Liver (tissue), 9 donors: ENCODE data around the gene HOXA5. TPM values are rescaled to one million over a fixed set of nuclear protein-coding genes. Genes with fewer than 3 reads are reported as not detected.

ENCODE experiments used
- DNase-seq: peaks from one replicate; pipeline ENCODE4 v3.0.0-alpha.2; 2017; ENCODE audit warnings: low spot score
- H3K27ac ChIP-seq, 2 donors: one replicate each; pipeline ENCODE4 v1.7.0; 2013; ENCODE audit warnings: inconsistent platforms in 2 of 2, low read length in 2 of 2, control low read depth in 1 of 2, low read depth in 1 of 2, mild to moderate bottlenecking in 1 of 2
- H3K27me3 ChIP-seq, 4 donors: one replicate each; pipeline versions ENCODE4 v1.6.1 to v1.7.0; 2013; ENCODE audit warnings: low read length in 3 of 4, inconsistent platforms in 1 of 4, mild to moderate bottlenecking in 1 of 4, moderate library complexity in 1 of 4; ENCODE audit not compliant: control insufficient read depth in 4 of 4, insufficient read depth in 4 of 4
- H3K36me3 ChIP-seq, 4 donors: one replicate each; pipeline versions ENCODE4 v1.6.1 to v1.7.0; 2013; ENCODE audit warnings: low read length in 3 of 4, mild to moderate bottlenecking in 3 of 4, low read depth in 1 of 4, moderate library complexity in 1 of 4; ENCODE audit not compliant: control insufficient read depth in 4 of 4, insufficient read depth in 3 of 4
- H3K4me1 ChIP-seq, 4 donors: one replicate each; pipeline versions ENCODE4 v1.6.1 to v1.7.0; 2013; ENCODE audit warnings: low read length in 3 of 4, mild to moderate bottlenecking in 3 of 4, moderate library complexity in 1 of 4; ENCODE audit not compliant: control insufficient read depth in 4 of 4, insufficient read depth in 4 of 4
- H3K4me3 ChIP-seq, 3 donors: one replicate each; pipeline versions ENCODE4 v1.6.1 to v1.7.0; 2013; ENCODE audit warnings: low read length in 3 of 3, control low read depth in 1 of 3, low read depth in 1 of 3, mild to moderate bottlenecking in 1 of 3
- H3K9ac ChIP-seq, 2 donors: one replicate each; pipeline ENCODE4 v1.7.0; 2013; ENCODE audit warnings: low read length in 2 of 2, mild to moderate bottlenecking in 2 of 2, moderate library complexity in 2 of 2, control low read depth in 1 of 2, low read depth in 1 of 2
- H3K9me3 ChIP-seq, 4 donors: one replicate each; pipeline versions ENCODE4 v1.6.1 to v1.7.0; 2013; ENCODE audit warnings: low read length in 3 of 4; ENCODE audit not compliant: control insufficient read depth in 4 of 4
- EGR1 ChIP-seq, 2 donors: IDR thresholded peaks; 2 replicates each; pipeline ENCODE4 v1.6.1; 2016 to 2018; ENCODE audit warnings: antibody characterized with exemption in 2 of 2, low read depth in 2 of 2
- FOXA2 ChIP-seq: IDR thresholded peaks from 2 replicates; pipeline ENCODE4 v1.6.1; 2016; ENCODE audit warnings: antibody characterized with exemption
- GABPA ChIP-seq, 2 donors: IDR thresholded peaks in 1 of 2; conservative IDR thresholded peaks in 1 of 2; 2 replicates each; pipeline ENCODE4 v1.6.1; 2016; ENCODE audit warnings: antibody characterized with exemption in 2 of 2, mild to moderate bottlenecking in 1 of 2, moderate library complexity in 1 of 2
- NR2F2 ChIP-seq: IDR thresholded peaks from 2 replicates; pipeline ENCODE4 v1.6.1; 2016; ENCODE audit warnings: antibody characterized with exemption
- RAD21 ChIP-seq, 2 donors: IDR thresholded peaks; 2 replicates each; pipeline ENCODE4 v1.6.1; 2016; ENCODE audit warnings: antibody characterized with exemption in 2 of 2, mild to moderate bottlenecking in 2 of 2
- RXRA ChIP-seq, 2 donors: IDR thresholded peaks; 2 replicates each; pipeline ENCODE4 v1.6.1; 2017 to 2018; ENCODE audit warnings: antibody characterized with exemption in 2 of 2, mild to moderate bottlenecking in 1 of 2
- YY1 ChIP-seq: IDR thresholded peaks from 2 replicates; pipeline ENCODE4 v1.6.1; 2016; ENCODE audit warnings: antibody characterized with exemption, mild to moderate bottlenecking
- WGBS: extraction: QIAGEN DNeasy Blood & Tissue Kit; methylation state at CpG from one replicate; pipeline ENCODE4 v1.1.7; 2013; 5-methylcytosine and 5-hydroxymethylcytosine counted together
- polyA plus RNA-seq, 2 donors: library from polyadenylated mRNA; stranded (reverse) in 1 of 2; unstranded in 1 of 2; fragments of 200-250 nt in 1 of 2; fragments of >200 nt in 1 of 2; fragmentation: Nextera tagmentation in 1 of 2; extraction: Ambion mirVana in 1 of 2; gene quantifications; one replicate each; pipeline versions ENCODE4 v1.2.1 to v1.2.3, GENCODE V29; 2013 to 2015
- total RNA-seq, 2 donors: library from RNA; depleted of rRNA; stranded (reverse); fragments of >200 nt; gene quantifications; one replicate each; pipeline ENCODE4 v1.2.3, GENCODE V29; 2014
- TF ChIP-seq, protein P1 (sequence below): IDR thresholded peaks from 2 replicates; pipeline ENCODE4 v1.6.1; 2016; ENCODE audit warnings: antibody characterized with exemption, mild to moderate bottlenecking
- TF ChIP-seq, protein P2 (sequence below): IDR thresholded peaks from 2 replicates; pipeline ENCODE4 v1.6.1; 2016; ENCODE audit warnings: antibody characterized with exemption
- TF ChIP-seq, protein P3 (sequence below): fragments of 150-350 bp; IDR thresholded peaks from 2 replicates; pipeline ENCODE4 v1.5.1; 2017; ENCODE audit warnings: improper control_type of control experiment, low read depth, low read length; ENCODE audit not compliant: missing input control
- TF ChIP-seq, protein P4 (sequence below): IDR thresholded peaks from 2 replicates; pipeline ENCODE4 v1.6.1; 2016; ENCODE audit warnings: antibody characterized with exemption
- donor health status: healthy.
- donor health status: healthy.
- donor health status: healthy.
- donor health status: healthy.
- donor health status: healthy.

Gene HOXA5
- total and polyA plus RNA-seq, 4 donors = 0.40 to 2.1 (median 0.66) TPM

DNA sequence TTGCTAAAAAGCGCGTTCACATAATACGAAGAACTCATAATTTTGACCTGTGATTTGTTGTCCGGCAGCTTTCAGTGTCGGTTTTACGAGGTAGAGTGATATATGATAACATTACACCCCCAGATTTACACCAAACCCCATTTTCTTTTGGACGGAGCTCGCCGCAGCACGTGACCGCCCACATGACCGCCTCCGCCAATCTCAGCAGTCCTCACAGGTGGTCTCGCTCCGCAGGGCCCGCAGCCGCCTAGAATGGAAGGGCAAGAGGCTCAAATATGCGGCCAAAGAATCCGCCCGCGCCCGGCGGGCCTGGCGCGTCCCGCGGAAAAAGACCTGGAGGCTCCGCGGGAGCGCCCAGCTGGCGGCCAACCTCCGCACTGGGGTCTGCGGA is 13.0 kb upstream of the HOXA5 start, which contains the start of gene HOXA7:
HOXA7 (minus strand) TSS at position 168 of the 391 bp plus-strand sequence; CDS start at position 38, 130 bp downstream.
- H3K4me3 ChIP-seq = no peak within 1 kb of the TSS
- DNase-seq = no peak
- H3K36me3 ChIP-seq = no peaks in the 10 kb centered on the region
- no peak within 1 kb of the TSS for H3K9ac ChIP-seq
- peaks cover 0 to 5% (median 0%) of the 10 kb centered on the region in 4 donors for H3K9me3 ChIP-seq
- 5% methylated on average over 33 of the region's 33 CpGs for WGBS
- TF ChIP-seq, protein P1, sequence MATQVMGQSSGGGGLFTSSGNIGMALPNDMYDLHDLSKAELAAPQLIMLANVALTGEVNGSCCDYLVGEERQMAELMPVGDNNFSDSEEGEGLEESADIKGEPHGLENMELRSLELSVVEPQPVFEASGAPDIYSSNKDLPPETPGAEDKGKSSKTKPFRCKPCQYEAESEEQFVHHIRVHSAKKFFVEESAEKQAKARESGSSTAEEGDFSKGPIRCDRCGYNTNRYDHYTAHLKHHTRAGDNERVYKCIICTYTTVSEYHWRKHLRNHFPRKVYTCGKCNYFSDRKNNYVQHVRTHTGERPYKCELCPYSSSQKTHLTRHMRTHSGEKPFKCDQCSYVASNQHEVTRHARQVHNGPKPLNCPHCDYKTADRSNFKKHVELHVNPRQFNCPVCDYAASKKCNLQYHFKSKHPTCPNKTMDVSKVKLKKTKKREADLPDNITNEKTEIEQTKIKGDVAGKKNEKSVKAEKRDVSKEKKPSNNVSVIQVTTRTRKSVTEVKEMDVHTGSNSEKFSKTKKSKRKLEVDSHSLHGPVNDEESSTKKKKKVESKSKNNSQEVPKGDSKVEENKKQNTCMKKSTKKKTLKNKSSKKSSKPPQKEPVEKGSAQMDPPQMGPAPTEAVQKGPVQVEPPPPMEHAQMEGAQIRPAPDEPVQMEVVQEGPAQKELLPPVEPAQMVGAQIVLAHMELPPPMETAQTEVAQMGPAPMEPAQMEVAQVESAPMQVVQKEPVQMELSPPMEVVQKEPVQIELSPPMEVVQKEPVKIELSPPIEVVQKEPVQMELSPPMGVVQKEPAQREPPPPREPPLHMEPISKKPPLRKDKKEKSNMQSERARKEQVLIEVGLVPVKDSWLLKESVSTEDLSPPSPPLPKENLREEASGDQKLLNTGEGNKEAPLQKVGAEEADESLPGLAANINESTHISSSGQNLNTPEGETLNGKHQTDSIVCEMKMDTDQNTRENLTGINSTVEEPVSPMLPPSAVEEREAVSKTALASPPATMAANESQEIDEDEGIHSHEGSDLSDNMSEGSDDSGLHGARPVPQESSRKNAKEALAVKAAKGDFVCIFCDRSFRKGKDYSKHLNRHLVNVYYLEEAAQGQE = no peak
- TF ChIP-seq, protein P2, sequence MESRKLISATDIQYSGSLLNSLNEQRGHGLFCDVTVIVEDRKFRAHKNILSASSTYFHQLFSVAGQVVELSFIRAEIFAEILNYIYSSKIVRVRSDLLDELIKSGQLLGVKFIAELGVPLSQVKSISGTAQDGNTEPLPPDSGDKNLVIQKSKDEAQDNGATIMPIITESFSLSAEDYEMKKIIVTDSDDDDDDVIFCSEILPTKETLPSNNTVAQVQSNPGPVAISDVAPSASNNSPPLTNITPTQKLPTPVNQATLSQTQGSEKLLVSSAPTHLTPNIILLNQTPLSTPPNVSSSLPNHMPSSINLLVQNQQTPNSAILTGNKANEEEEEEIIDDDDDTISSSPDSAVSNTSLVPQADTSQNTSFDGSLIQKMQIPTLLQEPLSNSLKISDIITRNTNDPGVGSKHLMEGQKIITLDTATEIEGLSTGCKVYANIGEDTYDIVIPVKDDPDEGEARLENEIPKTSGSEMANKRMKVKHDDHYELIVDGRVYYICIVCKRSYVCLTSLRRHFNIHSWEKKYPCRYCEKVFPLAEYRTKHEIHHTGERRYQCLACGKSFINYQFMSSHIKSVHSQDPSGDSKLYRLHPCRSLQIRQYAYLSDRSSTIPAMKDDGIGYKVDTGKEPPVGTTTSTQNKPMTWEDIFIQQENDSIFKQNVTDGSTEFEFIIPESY = no peak
- TF ChIP-seq YY1 (no peak), FOXA2 (no peak), RAD21 (IDR thresholded peaks at IDR 0.05) (no peak), EGR1 (IDR thresholded peaks at IDR 0.05; ENCODE audit: low read depth in 2 of 2) (no peak), RXRA (IDR thresholded peaks at IDR 0.05) (no peak)
- TF ChIP-seq, protein P3, sequence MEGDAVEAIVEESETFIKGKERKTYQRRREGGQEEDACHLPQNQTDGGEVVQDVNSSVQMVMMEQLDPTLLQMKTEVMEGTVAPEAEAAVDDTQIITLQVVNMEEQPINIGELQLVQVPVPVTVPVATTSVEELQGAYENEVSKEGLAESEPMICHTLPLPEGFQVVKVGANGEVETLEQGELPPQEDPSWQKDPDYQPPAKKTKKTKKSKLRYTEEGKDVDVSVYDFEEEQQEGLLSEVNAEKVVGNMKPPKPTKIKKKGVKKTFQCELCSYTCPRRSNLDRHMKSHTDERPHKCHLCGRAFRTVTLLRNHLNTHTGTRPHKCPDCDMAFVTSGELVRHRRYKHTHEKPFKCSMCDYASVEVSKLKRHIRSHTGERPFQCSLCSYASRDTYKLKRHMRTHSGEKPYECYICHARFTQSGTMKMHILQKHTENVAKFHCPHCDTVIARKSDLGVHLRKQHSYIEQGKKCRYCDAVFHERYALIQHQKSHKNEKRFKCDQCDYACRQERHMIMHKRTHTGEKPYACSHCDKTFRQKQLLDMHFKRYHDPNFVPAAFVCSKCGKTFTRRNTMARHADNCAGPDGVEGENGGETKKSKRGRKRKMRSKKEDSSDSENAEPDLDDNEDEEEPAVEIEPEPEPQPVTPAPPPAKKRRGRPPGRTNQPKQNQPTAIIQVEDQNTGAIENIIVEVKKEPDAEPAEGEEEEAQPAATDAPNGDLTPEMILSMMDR = no peak
- TF ChIP-seq, protein P4, sequence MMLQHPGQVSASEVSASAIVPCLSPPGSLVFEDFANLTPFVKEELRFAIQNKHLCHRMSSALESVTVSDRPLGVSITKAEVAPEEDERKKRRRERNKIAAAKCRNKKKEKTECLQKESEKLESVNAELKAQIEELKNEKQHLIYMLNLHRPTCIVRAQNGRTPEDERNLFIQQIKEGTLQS = no peak
- no peak within 1 kb of the TSS for H3K27ac ChIP-seq
- H3K27me3 ChIP-seq = peaks cover 15 to 53% (median 39%) of the 10 kb centered on the region in 4 donors
- H3K4me1 ChIP-seq = peaks cover 16 to 38% (median 20%) of the 10 kb centered on the region in 4 donors

DNA sequence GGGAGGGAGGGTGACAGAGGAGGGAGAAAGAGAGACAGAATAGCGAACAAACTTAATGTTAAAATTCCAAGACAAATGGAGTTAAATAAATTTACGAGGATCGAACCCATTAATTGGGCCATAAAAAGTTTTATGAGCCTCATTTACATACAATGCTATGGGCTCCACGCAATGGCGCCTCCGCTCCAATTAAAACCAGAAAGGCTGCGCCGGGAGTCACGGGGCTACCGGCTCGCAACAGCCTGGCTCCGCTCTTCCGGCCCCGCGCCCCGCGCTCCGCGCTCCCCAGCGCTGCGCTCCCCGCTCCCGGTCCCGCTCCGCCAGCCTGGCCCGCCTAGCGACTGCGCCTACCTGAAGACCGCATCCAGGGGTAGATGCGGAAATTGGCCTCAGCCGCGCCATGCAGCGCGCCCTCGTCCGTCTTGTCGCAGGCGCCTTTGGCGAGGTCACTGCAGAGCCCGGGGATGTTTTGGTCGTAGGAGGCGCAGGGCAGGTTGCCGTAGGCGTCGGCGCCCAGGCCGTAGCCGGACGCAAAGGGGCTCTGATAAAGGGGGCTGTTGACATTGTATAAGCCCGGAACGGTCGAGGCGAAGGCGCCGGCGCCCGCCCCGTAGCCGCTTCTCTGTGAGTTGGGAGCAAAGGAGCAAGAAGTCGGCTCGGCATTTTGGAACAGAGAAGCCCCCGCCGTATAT is 12.5 kb upstream of the HOXA5 start:
- WGBS = 6% methylated on average over 63 of the region's 63 CpGs
- no peaks in the 10 kb centered on the region for H3K36me3 ChIP-seq
- peaks cover 14 to 39% (median 22%) of the 10 kb centered on the region in 4 donors for H3K4me1 ChIP-seq
- peaks cover 0 to 5% (median 0%) of the 10 kb centered on the region in 4 donors for H3K9me3 ChIP-seq
- H3K4me3 ChIP-seq = no peak overlapping the region
- H3K9ac ChIP-seq = no peak overlapping the region
- DNase-seq = no peak
- H3K27ac ChIP-seq = no peak overlapping the region
- TF ChIP-seq NR2F2 (no peak), RAD21 (IDR thresholded peaks at IDR 0.05) (no peak), GABPA (IDR thresholded peaks at IDR 0.05 in 1 of 2, conservative IDR thresholded peaks at IDR 0.05 in 1 of 2) (no peak)
- TF ChIP-seq, protein P4 = no peak
- peaks cover 15 to 56% (median 41%) of the 10 kb centered on the region in 4 donors for H3K27me3 ChIP-seq
